Anterior cingulate cortex (tissue), 58 donors: ENCODE results near the gene SAMD9L.

Experiments
- DNase-seq, 58 donors: peaks; one replicate each; lab custom pipeline; 2025; lab: John Stamatoyannopoulos, UW

Gene SAMD9L

DNA sequence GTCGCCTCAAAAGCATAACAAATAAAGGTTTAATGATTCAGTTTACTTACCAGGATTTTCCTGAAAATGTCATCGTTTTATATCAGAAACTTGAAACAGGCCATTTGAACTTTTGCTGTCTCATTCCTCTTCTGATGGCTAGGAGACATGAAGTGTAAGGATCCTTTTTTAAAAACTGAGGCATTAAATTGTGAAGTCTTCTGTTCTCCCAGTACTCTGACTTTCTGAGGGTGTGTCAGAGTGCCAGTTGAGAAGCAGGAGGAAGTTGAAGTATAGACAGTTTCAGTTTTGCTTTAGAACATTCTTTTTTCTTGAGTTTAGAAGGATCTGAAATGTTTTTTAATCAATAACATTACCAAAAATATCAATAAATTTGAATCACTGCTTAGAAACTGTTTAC is at the start of gene SAMD9L:
SAMD9L (minus strand) TSS at position 242 of the 400 bp plus-strand sequence. CDS start 12,414 bp downstream, outside the sequence.
- DNase-seq = no peak

DNA sequence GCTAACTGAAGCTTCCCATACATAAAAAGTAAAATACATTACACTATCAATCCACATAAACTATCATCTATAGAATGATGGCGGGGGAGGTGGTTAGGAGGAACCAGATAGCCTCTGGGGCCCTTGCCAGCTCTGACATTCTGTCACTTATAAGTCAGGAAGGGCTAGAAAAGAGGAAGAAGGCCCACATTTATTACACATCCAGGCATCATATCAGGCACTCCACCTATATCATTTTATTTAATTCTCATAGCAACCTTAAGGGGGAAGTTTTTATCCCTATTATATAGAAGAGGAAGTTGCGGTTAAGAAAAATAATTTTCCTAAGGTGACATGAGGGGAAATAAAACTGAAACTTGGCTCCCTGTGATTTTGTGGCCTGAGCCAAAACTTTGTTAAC is 48.2 kb upstream of the SAMD9L start:
- no peak for DNase-seq

DNA sequence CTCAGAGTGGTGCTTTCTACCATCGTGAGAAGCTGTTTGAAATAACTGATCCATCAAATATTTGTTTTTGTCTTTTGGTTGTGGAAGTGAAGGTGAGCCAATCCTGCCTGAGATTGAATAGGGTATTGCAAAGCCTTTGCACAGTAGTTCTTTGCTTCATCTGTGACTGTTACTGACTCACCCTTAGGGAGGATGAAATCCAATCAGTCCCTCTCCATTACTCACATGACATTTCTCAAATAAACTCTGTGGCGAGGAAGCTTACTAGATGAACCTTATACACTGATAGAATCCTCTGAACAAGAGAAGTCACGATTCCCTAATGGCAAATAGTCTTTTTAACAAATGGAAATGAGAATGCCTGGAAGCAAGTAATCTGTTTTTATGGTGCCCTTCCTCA is 46.2 kb upstream of the SAMD9L start:
- no peak for DNase-seq

DNA sequence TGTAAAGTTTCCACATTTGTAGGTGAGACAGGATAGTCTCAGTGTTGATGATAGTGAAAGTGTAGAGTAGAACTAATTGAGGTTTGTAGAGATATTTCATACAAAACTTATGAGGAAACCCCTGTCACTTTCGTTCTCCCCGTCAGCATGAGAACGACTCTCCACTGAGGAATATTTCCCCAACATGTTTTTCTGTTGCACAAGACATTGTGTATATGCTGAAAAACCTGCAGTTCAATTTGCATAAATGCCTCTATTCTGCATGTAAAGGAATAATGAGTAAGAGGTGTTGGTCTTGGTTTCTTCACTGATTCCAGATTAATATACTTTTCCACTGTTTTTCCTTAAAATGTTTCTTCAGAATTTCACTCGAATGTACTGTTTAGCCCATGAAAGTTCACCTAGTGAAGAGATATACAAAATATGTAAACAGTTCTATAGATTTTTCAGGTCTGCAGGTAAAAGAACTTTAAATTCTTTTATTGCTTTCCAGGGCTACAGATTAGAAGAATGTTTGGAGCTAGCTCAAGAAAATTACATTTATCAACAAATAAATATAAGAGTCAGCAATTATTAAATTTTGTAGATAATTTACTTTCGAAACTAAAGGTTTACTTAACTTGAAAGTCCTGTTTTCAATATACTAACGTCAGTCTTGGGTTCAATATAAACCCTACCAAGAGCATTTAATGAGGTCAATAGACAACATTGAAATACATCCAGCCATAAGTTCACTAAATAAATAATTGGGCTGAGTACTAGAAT is 40.9 kb upstream of the SAMD9L start:
- DNase-seq = no peak

DNA sequence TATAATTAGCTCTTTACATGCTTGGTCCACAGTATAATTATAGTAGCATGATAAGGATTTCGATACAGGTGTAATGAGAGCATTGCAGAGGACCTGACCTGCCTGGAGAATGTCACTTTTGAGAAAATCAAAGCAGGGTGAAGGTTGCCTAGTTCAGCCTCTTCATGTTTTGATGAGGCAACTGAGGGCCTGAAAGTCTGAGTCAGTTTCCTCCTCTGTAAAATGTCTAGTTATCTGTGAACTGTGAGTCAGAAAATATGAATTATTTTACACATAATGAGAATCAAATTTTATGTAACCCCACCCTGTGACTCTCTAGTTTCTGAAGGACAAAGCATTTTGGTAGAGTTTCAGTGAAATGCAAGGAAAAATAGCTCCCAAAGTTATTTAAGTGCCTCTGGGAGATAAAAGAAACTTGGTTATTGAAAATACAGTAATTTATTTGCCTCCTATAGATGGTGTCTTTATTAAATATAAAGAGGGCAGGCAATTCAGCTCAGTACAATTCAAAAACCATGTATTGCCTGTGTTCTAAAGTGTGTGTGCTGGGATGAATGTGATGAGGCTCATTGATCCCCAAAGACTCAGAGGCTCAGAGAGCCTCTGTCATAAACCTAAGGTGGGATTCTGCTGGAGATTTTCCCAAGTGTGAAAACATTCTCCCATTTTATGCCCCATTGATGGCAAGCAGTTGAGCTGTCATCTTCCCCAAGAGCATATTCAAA is 37.3 kb upstream of the SAMD9L start:
- no peak for DNase-seq

DNA sequence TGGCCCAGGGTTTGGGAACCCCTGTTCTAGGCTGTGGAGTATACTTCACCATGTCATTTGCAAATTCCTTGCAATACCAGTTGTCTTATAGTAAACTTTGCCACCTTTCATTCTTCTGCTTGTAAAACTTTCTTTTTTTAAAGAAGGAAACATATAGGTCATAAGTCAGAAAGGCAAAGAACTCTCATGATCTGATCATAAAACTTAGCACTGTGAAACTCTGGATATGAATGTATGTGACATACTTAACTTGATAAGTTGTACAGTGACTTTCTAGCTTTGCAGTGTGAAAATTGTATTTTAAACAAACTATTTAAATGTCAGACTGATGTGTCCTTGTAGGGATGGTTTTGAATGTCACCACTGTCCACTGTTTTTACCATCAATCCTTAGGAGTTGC is 31.0 kb upstream of the SAMD9L start:
- DNase-seq = no peak

DNA sequence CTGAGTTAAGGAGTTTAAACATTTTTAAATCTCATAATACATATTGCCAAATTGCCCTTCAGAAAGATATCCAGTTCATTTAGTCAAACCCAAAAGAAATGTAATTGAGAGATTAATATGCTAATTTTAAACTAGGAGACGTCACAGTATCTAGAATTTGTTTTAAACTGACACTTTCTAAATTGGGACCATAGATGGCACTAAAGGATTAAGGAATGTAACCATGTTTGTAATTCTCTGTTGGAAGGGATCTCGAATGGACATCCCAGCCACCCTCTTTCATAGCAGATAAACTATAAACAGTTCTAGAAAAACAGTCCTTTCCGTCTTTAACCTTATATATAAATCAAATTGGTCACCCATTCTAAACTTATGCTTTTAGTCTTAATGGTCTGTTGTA is 30.0 kb upstream of the SAMD9L start:
- DNase-seq = no peak

DNA sequence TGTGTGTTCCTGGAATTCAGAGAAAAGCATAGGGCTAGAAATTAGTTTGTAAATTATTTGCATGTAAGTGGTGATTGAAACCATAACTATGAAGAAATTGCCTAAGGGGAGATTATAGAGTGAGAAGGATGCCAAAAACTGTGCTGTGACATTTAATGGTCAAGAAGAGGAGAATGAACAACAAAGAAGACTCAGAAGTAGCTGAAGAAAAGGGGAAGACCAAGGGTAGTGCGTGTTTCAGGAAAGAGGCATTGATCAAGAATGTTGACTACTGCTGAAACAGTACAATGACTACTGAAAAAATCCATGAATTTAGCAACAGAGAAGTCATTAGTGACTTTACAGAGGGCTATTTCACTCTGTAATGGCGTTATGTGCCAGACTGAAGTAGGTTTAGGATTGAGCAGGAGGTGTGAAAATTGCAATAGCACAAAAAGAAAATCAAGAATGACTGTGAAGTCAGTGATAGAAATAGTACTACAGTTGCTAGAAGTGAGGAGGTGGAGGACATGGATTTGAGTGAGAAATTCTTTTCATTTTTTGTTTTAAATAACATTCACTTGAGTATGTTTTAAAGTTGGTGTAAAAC is 28.9 kb upstream of the SAMD9L start:
- peak in 2 of 58 donors; percentile 12 to 34 for DNase-seq

DNA sequence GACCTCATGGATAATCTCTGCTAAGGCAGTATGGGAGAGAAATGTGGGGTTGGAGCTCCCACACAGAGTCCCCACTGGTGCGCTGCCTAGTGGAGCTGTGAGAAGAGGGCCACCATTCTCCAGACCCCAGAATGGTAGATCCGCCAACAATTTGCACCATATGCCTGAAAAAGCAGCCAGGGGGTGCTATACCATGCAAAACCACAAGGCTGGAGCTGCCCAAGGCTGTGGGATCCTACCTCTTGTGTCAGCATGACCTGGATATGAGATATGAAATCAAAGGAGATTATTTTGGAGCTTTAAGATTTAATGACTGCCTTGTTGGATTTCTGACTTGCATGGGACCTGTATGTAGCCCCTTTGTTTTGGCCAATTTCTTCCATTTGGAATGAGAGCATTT is 27.0 kb upstream of the SAMD9L start:
- DNase-seq = no peak

DNA sequence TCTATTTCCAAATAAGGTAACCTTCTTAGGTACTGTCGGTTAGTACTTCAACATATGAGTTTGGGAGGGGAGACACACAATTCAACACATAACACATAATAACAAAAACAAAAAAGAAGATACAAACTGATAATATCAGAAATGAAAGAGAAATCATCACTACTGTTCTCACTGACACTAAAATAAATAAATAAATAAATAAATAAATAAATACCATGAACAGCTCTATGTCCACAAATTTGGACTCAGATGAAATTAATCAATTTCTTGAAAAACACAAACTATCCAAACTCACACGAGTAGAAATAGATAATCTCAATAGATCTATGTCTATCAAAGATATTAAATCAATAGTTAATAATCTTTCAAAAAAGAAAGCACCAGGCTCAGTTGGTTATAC is 24.5 kb upstream of the SAMD9L start:
- no peak for DNase-seq

DNA sequence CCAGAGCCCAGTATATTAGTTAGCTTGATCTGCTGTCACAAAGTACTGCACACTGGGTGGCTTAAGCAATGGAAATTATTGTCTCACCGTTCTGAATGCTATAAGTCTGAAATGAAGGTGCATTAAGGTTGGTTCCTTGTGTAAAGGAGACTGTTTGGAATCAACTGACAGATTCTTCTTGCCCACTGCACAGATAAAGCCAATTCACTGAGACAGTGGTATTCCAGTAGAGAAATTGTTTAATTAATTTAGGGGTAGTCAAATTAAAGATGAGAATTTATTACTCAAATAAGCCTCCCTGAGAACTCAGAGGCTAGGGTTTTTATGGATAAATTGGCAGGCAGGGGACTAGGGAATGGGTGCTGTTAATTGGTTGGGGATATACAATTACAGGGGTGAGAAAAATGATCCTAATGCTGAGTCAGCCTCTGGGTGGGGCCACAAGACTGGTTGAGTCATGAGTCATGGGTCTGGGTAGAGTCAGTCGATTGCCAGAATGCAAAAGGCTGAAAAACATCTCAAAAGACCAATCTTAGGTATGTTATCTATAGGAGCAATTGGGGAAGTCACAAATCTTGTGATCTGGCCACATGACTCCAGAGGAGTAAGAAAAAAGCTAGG is 23.5 kb upstream of the SAMD9L start:
- no peak for DNase-seq

DNA sequence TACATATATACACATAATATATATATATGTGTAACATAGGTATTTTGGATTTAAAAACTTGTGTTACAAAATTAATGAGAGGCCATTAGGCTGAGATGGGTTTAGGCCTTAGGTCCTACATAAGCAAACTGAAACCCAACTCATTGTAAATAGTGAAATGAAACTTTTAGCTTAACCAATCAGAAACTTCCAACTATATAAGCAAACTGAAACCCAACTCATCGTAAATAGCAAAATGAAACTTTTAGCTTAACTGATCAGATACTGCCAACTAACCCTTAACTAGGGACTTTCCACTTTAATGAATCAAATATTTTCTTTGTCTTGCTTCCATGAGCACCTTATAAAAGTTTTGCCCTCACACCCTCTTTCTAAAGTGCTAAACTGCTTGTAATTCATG is 17.3 kb upstream of the SAMD9L start:
- no peak for DNase-seq

DNA sequence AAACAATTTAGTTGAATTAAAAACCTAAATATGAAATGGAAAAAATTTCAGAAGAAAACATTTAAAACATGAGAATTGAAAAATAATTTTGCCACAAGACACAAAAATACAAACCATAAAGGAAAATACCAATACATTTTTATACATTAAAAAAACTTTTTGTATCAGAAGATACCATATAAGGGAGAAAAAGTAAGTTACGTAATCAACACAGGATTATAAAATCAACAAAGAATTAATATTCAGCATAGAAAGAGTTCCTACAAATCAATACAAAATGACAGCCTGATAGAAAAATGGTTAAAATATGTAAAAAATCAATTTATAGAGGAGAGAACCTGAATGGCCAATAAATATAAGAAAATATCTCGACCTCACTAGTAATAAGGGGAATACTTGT is 16.6 kb upstream of the SAMD9L start:
- DNase-seq = no peak

DNA sequence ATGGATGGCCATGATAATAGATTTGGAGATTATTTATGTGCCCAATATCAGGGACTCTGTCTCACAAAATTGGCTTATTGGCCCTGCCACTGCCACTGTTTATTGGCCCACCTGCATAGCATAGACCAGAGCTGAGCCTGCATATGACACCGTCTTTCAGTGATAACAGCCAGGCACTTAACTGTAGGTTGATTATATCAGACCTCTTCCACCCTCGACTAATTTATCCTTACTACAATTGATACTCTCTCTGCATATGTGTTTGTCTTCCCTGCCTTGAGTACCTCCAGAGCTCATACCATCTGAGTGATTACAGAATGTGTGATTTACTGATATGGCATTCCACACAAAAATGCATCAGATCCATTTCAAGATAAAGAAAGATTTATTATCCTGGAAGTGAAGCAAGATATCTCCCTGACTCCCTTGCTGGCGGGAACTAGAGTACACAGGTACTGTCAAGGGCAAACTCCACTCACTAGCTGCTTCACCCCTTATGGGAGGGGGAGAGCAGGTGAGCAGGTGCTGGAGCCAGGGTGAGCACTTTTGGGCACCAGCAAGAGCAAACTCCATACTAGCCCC is 13.1 kb upstream of the SAMD9L start:
- no peak for DNase-seq

DNA sequence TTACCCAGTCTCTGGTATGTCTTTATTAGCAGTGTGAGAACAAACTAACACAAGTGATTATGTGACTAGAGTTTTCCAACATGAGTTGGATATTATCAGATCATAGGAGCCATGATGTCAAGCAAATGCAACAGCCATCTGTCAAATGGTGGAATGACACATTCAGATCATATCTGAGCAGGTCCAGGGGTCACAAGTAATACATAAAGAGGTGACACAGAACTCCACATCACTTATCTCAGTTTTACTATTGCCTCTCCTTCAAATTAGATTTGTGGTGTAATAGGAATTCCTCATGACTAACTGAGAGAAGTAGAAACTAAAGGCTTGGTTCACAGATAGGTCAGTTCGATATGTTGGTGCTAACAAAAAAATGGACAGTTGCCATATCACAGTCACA is 12.2 kb upstream of the SAMD9L start:
- DNase-seq = no peak

DNA sequence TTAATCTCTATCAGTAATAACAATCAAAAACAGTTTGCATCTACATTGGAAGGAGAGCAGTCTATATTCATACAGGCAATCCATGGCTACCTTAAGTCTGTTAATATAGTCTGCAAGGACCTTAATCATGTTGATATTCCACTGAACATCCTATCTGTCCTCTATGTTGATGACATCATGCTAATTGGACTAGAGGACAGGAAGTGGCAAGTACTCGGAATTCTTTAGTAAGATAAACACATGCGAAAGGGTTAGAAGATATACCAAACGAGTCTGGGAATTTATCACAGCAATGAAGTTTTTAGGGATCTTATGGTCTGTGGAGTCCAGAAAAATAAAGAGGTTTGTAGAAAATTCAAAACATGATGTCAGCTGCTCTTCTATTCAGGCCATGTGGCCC is 11.3 kb upstream of the SAMD9L start:
- no peak for DNase-seq

DNA sequence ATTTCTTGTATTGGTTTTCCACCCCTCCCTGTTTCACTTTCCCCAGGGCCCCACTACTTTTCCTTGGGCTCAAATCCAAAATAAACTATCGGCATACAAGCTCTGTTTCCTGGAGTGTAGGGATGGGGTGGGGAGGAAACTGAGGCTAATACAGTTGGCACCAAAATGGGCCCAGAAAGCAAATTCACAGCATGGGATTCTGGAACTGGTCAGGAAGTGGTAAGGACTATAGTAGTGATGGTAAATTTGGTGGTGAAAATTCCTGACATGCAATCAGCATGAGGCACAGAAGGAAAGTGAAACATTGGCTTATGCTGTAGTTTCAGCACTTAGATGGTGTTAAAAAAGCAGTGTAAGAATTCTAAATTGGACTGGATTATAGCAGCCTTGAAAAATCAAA is 8.7 kb upstream of the SAMD9L start:
- DNase-seq = no peak

DNA sequence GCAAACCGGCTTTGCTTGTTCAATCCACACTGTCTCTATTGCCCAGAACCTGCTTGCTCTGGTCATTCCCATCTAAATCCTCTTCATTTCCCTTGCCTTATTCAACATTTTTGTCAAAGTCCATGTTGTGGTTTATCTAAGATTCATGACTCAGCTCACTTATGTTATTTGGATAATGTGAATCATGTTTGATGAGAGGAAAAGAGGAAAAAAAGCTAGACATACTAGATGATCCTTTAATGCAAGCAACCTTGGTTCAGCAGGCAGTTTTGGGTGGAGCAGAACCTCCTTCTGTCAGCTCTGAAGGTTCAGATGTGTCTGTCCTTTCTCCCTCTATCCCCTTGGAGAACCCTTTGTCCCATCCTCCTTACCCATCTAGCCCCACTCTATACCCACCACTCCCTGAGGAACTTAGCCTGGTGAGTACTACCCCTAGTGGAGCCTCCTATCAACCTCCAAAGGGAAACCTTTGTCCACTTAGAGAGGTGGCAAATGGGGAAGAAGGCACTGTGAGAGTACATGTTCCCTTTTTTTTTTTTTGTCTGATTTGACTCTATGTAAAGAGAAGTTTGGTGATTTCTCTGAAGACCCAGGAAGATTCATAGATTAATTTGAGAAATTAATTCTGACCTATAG is 2.1 kb upstream of the SAMD9L start:
- no peak for DNase-seq

DNA sequence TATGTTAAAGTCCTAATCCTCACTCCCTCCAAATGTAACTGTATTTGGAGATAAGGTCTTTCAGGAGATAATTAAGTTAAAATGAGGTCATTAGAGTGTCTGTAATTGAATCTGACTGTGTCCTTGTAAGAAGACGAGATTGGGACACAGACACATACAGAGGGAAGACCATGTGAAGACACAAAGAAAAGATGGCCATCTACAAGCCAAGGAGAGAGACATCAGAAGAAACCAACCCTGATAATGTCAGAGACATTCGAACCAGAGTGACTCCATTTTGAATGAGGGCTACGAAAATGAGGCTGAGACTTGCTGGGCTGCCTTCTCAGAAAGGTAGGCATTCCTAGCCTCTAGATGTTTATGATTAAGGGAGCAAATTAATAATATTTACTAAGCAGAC is 542 bp upstream of the SAMD9L start:
- DNase-seq = no peak

DNA sequence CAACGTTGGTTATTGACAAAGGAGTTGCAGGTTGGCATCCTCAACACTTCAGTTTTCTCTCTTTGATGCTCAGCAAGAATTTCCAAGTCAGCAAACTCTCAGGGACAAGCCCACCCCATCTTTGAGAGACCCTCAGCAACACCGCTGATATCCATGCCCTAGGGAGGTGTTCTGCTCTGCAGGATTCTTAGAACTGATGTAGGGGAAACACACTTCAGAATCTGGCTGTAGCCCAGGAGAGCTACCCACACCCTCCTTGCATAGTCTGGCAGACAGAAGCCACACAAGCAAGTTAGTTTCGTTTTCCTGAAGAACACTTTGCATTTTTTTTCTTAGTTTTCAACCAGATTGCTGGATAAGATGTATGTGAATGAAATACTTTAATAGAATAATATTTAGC is 822 bp downstream of the SAMD9L start:
- DNase-seq = peak in 17 of 58 donors; percentile 1 to 34 (median 3)
